GDM1 (cell line): ENCODE data around the gene RBPJL.

ENCODE experiments used
- DNase-seq: peaks from one replicate; lab custom pipeline; 2025; lab: John Stamatoyannopoulos, UW

Gene RBPJL, protein sequence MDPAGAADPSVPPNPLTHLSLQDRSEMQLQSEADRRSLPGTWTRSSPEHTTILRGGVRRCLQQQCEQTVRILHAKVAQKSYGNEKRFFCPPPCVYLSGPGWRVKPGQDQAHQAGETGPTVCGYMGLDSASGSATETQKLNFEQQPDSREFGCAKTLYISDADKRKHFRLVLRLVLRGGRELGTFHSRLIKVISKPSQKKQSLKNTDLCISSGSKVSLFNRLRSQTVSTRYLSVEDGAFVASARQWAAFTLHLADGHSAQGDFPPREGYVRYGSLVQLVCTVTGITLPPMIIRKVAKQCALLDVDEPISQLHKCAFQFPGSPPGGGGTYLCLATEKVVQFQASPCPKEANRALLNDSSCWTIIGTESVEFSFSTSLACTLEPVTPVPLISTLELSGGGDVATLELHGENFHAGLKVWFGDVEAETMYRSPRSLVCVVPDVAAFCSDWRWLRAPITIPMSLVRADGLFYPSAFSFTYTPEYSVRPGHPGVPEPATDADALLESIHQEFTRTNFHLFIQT

DNA sequence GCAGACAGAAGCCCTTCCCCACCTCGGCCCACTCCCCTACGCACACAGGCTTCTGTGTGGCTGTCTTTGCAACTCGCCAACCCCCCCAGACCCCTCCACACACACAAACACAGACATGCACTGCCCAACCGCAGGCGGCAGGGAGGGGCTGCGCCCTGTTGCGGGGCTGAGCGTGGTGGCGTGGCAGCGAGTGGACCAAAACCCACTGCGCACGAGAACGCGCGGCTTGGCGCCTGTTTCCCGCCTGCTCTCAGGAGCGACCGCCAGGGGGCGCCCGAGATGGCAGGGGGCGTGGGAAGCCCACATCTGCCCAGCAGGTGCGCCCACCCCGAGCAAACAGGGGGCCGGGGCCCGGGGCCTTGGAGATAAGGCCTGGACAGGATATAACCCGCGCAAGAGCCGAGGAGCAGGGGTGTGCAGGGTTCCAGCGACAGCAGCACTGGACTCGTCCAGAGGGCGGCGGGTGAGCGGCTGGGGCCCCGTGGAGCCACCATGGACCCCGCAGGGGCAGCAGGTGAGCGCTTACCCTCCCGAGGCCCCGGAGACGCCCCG is at the start of gene RBPJL:
TSS of gene RBPJL (plus strand) at position 410 of the 552 bp plus-strand sequence. CDS start at position 493, 83 bp downstream.
- DNase-seq, result no peak

DNA sequence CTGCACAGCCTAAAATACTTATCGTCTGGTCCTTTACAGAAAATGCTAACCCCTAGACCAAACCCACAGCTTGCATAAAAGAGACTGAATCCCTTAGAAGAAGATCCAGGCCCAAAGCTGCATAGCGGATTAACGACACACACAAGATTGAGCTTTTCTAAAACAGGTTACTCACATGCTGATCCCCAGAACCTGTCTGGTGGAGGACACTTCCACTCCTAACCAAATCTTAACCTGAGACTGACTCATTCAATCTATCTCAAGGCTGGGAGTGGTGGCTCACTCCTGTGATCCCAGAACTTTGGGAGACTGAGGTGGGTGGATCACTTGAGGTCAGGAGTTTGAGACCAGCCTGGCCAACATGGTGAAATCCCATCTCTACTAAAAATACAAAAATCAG is 49.5 kb upstream of the RBPJL start:
- DNase-seq, result no peak

DNA sequence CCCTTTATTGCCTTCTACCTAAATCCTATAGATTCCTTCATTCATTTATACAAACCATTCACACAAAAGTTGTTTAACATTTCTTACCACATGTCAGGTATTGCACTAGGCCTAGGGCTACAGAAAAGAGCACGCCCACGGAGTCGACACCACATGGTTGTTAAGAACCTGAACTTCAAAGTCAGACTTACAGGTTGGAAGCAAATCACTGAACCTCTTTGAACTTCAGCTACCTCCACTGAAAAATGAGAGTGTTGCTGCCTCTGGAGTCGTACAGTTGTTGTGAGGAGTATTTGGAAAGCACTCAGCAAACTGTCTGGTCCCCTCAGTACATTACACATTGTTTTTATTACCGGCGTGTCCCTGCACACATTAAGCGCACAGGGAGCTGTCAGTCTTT is 48.9 kb upstream of the RBPJL start:
- DNase-seq, result no peak

DNA sequence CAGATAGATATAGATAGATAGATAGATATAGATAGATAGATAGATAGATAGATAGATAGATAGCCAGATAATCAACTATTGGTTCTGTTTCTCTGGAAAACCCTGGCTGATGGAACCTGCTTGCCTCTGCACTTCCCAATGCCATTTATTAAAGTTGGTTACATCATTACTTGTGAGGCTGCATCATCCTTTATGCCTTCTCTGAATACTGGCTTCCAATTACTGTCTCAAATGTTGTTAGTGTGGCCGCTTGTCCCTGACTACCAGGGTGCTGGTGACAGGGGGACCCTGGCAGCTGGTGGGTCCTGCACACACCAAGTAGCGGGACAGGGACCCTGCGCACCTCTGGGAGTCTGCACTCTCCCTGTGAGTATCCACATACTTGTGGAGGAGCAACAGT is 48.4 kb upstream of the RBPJL start:
- no peak for DNase-seq

DNA sequence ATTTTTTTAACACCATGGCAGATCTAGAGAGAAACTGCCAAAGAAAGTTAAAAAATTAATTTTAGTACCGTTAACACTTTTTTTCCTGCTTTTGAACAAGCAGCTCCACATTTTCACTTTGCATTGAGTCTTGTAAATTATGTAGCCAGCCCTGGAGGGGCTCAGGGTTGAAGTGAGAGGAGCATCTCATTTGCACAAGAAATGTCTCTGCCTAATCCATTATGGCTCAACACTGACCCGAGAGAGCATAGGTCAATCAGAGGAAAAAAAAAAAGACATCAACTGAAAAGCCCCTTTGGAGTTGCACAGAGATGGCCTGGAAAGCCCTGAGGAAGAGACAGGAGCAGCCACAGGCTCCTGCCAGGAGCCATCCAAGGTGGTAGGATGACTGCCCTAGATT is 48.0 kb upstream of the RBPJL start:
- no peak for DNase-seq

DNA sequence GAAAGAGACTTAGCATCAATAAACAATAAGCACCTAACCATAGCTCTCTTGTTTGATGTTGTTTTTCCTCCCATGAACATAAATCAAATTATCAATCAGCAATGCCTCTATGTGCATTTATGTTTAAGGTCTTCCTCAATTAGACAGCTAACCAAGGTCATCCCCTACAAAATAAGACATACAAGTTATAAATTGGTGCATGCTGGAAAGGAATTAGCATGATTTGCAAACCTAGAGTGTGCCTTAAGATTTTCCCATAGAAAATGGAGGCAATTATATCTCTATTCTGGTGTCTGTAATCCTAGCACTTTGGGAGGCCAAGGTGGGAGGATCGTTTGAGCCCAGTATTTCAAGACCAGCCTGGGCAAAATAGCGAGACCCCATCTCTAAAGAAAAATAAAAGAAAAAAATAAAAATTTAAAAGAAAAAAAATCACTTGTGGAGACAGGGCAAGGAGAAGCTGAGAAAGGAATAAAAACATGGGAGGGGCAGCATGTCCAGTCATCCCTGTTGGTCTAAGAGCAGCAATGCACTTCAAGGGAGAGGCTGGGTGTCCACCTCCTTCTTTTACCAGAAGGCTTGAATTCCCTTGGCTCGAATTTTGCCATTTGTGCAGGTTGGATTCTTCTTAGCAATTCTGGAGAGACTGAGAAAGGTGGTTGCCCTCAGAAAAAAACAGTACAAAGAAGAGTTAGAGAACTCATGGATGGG is 42.9 kb upstream of the RBPJL start:
- no peak for DNase-seq

DNA sequence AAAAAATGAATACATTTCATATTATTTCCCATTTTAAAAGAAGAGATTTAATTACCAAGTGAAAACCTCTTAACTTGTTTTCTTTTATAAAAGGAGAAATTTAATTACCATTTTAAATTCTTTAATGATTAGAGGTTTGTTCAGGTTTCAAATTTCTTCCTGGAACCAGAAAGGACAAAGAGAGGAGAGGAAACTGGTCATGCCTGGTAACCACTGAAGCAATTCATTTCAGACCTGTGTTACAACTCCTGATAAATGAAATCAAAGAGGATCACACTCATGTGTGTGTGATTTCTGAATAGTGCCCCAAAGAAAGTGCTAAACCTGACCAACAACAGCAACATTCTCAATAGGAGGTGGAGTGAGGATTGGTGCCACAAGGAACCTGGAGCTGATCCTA is 39.7 kb upstream of the RBPJL start:
- no peak for DNase-seq

DNA sequence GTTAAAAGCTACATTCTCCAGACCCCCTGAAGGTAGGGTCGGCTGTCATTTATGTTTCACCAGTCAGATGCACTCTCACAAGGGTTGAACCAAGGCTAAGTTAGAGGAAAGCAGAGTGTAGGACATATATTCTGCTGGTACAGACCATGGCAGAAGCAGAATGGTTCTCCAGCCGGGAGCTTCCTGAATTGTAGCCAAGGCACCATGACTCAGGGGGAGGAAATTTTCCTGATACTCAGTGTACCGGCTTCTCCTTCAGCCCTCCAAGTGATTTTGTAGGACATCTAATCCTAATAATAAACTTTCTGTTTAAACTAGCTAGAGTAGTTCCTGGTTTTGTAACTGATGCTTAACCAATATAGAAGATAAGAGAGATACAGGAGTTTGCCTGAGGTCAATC is 38.1 kb upstream of the RBPJL start:
- DNase-seq, result no peak

DNA sequence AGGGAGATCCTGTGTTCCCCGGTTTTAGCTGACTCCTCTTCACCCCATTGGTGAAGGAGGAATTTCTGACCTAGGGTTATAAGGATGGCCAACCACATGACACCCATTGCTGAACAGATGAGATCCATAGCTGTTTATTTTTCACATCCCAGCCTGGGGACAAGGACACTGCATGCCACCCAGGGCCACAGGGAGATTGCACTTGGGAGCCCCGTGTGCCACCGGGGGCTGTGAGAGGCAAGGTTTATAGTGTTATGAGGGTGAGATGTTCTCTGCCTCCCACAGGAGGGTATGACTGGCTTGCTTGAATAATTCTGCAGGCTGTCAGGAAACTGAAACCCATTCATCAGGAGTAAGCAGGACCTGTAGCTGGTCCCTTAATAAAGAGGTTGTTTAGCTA is 37.6 kb upstream of the RBPJL start:
- DNase-seq, result no peak

DNA sequence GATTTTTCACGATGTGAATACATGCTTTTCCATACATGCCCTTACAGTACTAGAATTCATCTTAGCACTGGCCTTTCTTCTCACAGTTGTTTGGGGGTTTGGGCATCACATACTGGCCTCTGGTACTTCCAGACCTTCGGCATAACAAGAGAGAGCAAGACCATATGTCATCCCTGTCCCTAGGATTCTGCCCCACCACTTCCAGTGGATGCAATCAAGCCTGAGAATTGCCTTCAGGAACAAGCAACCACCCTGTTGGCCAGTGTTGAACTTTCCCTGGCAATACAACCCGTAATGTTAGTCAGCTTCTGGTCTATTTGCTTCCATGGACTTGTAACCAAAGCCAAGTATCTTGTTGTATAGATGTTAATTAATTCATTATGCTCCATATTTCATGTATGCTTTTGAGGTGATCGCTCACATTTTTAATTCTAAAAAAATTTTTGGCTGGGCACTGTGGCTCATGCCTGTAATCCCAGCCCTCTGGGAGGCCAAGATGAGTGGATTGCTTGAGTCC is 36.8 kb upstream of the RBPJL start:
- no peak for DNase-seq

DNA sequence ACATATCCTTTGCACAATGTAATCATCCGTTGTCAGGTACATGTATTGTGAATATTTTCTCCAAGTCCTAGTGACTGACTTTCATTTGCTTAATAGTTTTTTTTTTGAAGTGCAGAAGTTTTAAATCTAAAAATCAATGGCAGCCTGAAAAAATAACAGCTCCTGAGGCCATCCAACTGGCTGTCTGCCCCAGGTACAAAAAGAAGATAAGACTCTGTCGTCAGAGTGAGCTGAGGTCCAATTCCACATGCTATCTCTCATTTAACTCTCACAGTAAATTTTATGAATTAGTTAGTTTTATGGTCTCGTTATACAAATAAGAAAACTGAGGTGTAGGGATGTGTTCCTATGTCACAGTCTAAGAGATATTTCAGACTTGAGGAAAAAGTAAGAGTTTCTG is 31.3 kb upstream of the RBPJL start:
- DNase-seq, result no peak

DNA sequence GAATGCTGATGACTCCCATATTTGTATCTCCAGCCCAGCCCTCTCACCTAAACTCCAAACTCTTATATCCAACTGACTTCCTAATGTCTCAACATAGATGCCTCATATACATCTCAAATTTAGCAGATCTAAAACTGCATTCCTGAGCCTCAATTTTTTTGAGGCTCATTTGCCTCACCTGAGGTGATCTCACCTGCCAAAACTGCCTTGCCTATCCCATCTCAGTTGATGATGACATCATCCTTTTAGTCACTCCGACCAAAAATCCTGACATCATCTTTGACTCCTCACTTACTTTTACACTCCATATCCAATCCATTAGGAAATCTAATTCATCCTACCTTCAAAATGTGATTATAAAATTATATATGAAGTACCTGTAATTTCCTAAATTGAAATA is 26.6 kb upstream of the RBPJL start:
- no peak for DNase-seq

DNA sequence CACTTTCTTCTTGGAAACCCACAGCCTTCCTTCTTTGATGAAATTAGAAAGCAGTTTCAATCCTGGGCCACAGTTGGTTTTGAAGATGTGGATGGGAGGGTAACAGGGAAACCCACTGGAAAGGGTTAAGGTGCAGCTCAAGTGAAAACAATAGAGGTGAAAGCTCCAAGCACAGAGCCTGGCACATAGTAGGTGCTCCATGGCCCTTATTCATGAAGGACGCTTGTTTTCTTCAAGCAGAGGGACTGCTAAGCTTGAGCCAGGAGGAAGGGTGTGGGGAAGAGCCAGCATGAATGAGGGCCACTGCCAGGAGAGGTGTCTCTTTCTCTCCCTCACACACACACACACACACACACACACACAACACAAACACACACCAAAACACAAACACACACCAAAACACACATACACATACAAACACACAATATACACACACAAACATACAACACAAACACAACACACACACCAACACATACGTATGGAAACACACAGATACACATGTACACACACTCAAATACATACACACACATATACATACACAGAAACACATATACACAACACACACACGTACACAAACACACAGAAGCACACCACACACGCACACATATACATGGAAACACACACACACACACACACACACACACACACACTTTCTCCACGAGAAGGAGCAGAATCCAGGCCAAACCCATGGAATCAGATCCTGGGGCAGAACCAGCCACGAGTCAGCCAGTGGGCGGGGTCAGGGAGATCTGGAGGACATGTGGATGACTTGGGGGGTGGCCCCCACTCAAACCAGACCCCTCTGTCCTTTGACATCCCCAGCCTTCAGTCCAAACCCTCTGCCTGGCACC is 23.7 kb upstream of the RBPJL start:
- DNase-seq, result no peak

DNA sequence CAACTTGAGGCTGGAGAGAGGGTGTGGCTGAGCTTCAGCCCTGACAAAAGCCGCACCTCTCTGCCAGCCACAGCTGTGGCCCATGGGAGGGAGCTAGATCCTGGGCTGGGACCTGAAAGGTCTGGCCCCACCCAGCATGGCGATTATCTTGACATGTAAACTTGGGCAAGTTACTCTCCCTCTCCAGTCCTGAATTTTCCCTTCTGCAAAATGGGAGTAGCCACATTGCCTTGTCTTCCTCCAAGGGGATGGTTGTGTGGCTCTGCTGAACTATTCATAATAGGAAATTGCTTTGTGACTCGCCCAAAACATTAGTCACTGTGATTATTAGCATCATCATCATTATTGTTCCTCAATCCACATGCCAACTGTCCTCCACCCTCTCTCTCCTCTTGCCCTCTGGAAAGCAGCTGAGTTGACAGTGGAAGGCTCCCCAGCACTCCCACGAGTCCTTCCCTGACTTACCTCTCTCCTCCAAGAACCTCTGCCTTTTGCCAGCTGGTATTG is 23.0 kb upstream of the RBPJL start:
- DNase-seq, result no peak

DNA sequence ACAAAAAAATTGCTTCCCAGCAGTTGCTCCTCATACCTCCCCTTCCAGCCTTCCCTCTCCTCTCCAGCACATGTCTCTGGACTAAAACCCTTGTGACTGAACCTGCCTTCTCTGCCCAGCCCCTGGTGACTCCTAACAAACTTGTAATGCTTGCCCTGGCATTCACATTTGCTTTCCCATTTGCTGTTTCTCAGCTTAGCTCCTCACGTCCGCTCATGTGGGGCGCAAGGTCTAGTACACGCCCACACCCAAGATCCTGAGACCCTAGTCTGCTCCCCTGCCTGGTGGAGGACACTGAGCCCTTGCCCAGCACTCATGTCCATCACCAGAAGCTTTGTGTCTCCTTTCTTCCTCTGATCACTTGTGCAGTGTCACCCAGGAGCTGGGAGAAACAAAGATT is 18.3 kb upstream of the RBPJL start:
- DNase-seq, result no peak

DNA sequence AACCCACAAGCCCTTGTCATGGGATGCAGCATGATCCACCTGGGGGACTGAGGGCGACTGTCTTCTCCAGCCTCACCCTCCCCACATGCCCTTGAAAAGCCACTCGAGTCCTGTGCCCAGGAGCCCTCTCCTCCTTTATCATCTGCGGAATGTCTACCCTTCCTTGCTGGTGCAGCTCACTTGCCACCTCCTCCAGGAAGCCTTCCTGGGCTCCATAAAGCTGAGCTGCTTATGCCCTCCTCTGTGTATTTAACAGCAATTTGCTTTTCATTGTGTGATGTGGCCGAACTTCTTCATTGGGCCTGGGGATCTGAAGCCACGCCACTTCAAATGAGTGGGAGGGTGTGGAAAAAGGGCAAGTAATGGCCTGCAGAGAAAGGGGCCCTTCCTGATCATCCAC is 17.8 kb upstream of the RBPJL start:
- no peak for DNase-seq

DNA sequence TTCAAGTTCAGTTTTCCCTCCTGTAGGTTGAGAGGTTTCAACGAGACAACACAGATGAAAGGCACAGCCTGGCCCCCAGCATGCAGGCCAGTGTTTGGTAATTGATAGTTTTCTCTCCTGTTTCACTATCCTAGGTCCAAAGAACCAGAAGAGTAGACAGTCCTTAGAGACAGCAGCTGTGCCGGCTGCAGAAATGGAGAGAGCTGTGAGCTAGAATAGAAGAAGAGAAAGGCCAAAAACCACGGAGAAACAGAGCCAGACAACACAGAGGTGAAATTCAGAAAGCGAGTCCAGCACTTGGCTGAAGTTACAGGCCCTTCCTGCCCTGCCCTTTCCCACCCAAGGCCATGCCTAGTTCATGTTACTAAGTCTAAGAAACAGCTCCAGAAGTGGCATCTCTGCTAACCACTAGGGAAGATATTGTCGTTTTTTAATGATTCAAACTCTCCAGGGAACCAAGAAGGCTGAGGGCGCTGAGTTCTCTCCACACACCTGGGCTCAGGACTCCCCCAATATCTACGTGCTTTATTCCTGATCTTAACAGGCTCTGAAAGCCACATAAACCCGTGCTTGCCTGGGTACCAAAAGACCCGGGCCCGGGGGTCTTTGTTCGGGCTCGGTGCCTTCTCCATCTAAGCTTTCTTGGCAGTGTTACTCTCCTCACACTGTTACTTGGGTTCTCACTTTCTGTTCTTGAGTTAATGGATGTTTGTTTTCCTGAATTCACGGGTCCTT is 16.5 kb upstream of the RBPJL start:
- no peak for DNase-seq

DNA sequence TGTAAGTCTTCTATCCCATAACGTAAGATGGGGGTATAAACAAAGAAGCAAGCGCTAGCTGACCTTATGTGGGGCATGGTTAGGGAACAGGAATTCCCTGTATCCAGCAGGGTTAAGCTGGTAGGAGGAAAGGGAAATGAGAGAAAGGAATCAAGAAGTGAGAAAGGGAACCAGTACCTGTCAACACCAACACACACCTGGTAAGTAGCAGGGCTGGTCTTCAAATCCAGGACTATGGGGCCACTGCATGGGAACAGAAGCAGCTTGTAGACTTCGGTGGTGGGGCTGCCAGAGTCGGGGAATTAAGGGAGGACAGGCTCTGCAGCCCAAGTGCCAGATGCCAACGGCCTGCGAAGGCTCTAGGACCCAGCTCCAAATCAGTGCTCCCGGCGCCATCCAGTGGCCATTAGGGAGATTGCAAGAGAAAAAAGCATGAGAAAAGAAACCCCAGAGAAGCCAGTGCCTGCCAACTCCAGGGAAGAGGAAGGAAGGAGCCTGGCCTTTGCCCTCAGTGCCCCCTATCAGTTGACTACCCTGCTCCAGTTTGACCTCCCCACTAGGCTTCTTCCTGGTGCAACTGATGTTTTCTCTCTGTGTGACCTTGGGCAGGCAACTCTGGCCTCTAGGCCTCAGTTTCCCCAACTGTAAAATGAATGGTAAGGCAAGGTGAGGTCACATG is 15.8 kb upstream of the RBPJL start:
- peak; percentile 62 for DNase-seq

DNA sequence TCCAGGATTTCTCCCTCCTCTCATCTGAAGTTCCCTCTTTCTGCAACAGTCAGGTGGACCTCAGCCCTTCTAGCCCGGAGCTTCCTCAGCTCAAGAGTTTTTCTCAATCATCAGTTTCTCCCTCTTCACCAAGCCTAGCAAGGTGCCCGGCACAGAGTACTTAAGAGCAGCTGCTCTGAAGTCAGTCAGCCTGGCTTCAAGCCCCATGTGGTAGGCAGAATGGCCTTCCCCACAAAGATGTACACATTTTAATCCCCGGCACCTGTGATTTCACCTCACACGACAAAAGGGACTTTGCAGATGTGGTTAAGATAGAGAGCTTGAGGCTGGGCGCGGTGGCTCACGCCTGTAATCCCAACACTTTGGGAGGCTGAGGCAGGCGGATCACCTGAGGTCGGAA is 15.1 kb upstream of the RBPJL start:
- DNase-seq, result no peak

DNA sequence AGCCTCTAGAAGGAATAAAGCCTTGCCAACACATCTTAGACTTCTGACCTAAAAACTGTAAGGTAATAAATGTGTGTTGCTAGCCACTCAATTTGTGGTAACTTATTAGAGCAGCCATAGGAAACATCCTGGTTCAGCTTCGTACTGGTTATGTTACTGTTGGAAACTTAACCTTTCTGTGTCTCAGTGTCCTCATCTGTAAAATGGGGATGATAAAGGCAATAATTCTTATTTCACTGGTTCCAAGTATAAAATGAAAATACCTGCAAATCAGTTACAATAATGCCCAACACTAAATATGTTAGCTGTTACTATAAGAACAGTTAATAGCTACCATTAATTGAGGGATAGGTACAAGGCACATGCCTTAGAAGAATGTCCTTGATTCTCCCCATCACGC is 14.3 kb upstream of the RBPJL start:
- no peak for DNase-seq
